ENCODE measurements around the gene CEP250. TPM values are rescaled to one million over a fixed set of nuclear protein-coding genes. Genes with fewer than 3 reads are reported as not detected.

CEP250 gene
- total and polyA plus RNA-seq, 2 of the 4 experiments (the other 2 are of a cell fraction): 22.7 to 35.1 TPM

GRCh38 chr20:35518955-35519354 lies 63.6 kb downstream of the CEP250 start:
- no peak overlapping the region for H3K9ac ChIP-seq (ENCODE audit: low read depth, low read length)
- H3K9me1 ChIP-seq (ENCODE audit: insufficient read depth, low read length): peaks cover 15% of the 10 kb centered on the region
- H4K91ac ChIP-seq (ENCODE audit: insufficient read depth, low read depth, low read length): no peak overlapping the region
- no peak overlapping the region for H2BK20ac ChIP-seq (ENCODE audit: low read depth, low read length)
- H3K9me3 ChIP-seq (ENCODE audit: control insufficient read depth, insufficient read depth, low read length): no peaks in the 10 kb centered on the region
- no peak overlapping the region for H3K56ac ChIP-seq (ENCODE audit: extremely low read depth, insufficient read depth, low read length)
- BruUV-seq (replicated peaks): no TSS peak
- peaks cover 11% of the 10 kb centered on the region for H3K4me1 ChIP-seq (ENCODE audit: control insufficient read depth, insufficient read depth, low read length)
- no peak overlapping the region for H3K14ac ChIP-seq (replicated peaks; ENCODE audit: low read depth, low read length)
- H4K5ac ChIP-seq (ENCODE audit: low read depth, low read length): no peak overlapping the region
- H2BK15ac ChIP-seq (ENCODE audit: low read depth, low read length): no peak overlapping the region
- H3K27me3 ChIP-seq (ENCODE audit: control insufficient read depth, insufficient read depth, low read length): no peaks in the 10 kb centered on the region
- no peak overlapping the region for H3K18ac ChIP-seq (ENCODE audit: low read depth, low read length)
- no peak overlapping the region for H3K4me2 ChIP-seq (ENCODE audit: low read depth, low read length)
- H3K27ac ChIP-seq (ENCODE audit: insufficient read depth, low read length): no peak overlapping the region
- H3K23ac ChIP-seq (ENCODE audit: low read depth, low read length): no peak overlapping the region
- H2BK5ac ChIP-seq (ENCODE audit: low read depth, low read length, poor library complexity, severe bottlenecking): no peak overlapping the region
- peaks cover 7% of the 10 kb centered on the region for H3K36me3 ChIP-seq (ENCODE audit: control insufficient read depth, insufficient read depth, low read length)
- no peak for ATAC-seq (ENCODE audit: low read depth)
- no peak overlapping the region for H4K8ac ChIP-seq (ENCODE audit: low read depth in 2 of 2, low read length in 2 of 2)
- WGBS, 2 experiments (ENCODE audit: extremely low coverage in 2 of 2, insufficient read length in 1 of 2): 83% methylated on average over 3 of the region's 9 CpGs; no CpG with 5 or more reads in 1 of the 2 experiments
- intact Hi-C loops (cut with micrococcal nuclease): loop anchor here (10.0 kb wide), 1 partner anchor 96 kb away; the partner anchor contains the start of gene SPAG4
- no peak overlapping the region for H2AK5ac ChIP-seq (ENCODE audit: low read depth, low read length)
- H4K20me1 ChIP-seq (ENCODE audit: insufficient read depth, low read length): peaks cover 15% of the 10 kb centered on the region; the same call in 1 of the 2 replicates
- no peak for TF ChIP-seq SMC3 (IDR thresholded peaks at IDR 0.05; ENCODE audit: low read depth, low read length)
- TF ChIP-seq CEBPB (IDR thresholded peaks at IDR 0.05; ENCODE audit: low read depth, low read length): peak; percentile 86
- no peak for DNase-seq
- H3K4me3 ChIP-seq (ENCODE audit: insufficient read depth, low read depth, low read length): no peak overlapping the region
- in situ Hi-C loops (cut with MboI; ENCODE audit: low sequenced_read_pairs): loop anchor here (25.0 kb wide), 1 partner anchor 393 kb away; no protein-coding TSS in a partner anchor
- H2AFZ ChIP-seq (replicated peaks; ENCODE audit: low read length, poor library complexity): no peak overlapping the region
- POLR2A ChIA-PET (ENCODE audit: unreplicated experiment): no interaction called here
- peaks cover 0 to 9% of the 10 kb centered on the region in 2 experiments; a peak in 1 of 4 replicates for H3K79me1 ChIP-seq (ENCODE audit: low read depth in 1 of 2, low read length in 2 of 2)
- dilution Hi-C loops (cut with HindIII; ENCODE audit: low sequenced_read_pairs, unreplicated experiment): no loop called here
- no peak overlapping the region for H2AK9ac ChIP-seq (replicated peaks; ENCODE audit: low read depth, low read length, poor library complexity)
- no peak overlapping the region for H2BK120ac ChIP-seq (ENCODE audit: low read depth, low read length)
- CTCF ChIA-PET: no interaction called here
- H3K4ac ChIP-seq (ENCODE audit: low read depth, low read length): no peak overlapping the region
